ENCODE measurements around the gene FAM107B. TPM values are rescaled to one million over a fixed set of nuclear protein-coding genes. Genes with fewer than 3 reads are reported as not detected.

The FAM107B gene
- total and polyA plus RNA-seq, 4 donors: 24.9 to 58.1 (median 30.9) TPM

DNA sequence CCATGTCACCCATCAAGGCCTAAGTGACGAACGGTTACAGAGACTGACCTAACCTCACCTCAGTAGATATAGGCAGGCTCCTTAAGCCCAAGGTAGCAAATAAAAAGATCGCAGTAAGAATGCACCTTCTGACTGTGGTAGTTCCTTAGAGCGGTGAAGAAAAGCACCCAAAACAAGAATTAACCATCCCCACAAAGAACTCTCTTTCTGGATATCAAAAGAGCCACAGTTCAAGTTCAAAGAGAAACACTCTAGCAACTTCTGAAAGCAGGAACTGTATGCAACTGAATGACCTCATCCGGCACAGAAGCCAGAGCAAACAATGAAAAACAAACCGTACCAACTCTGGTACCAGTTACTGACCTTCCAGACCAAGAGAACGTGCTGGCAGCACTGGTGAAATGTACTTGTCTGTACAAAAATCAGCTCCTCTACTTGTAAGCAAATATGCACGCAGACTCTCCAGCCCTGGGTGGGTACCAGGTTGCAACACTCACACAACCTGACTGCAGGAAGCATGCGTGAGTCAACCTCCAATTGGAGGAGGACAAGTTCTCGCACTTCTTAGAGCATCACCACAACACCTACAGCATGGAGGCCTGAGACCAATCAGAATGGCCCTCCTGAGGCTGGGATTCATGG lies 202.7 kb downstream of the FAM107B start (continued):
- TF ChIP-seq RXRA (IDR thresholded peaks at IDR 0.05): peak; percentile 95 to 96
- peak; percentile 49 for TF ChIP-seq HNF4G (IDR thresholded peaks at IDR 0.05)
- peak; percentile 83 for TF ChIP-seq FOXA1 (IDR thresholded peaks at IDR 0.05)
- TF ChIP-seq, protein P1, sequence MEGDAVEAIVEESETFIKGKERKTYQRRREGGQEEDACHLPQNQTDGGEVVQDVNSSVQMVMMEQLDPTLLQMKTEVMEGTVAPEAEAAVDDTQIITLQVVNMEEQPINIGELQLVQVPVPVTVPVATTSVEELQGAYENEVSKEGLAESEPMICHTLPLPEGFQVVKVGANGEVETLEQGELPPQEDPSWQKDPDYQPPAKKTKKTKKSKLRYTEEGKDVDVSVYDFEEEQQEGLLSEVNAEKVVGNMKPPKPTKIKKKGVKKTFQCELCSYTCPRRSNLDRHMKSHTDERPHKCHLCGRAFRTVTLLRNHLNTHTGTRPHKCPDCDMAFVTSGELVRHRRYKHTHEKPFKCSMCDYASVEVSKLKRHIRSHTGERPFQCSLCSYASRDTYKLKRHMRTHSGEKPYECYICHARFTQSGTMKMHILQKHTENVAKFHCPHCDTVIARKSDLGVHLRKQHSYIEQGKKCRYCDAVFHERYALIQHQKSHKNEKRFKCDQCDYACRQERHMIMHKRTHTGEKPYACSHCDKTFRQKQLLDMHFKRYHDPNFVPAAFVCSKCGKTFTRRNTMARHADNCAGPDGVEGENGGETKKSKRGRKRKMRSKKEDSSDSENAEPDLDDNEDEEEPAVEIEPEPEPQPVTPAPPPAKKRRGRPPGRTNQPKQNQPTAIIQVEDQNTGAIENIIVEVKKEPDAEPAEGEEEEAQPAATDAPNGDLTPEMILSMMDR (IDR thresholded peaks at IDR 0.05; ENCODE audit: low read depth, low read length, missing input control): no peak
- TF ChIP-seq TAF1 (conservative IDR thresholded peaks at IDR 0.05): no peak

DNA sequence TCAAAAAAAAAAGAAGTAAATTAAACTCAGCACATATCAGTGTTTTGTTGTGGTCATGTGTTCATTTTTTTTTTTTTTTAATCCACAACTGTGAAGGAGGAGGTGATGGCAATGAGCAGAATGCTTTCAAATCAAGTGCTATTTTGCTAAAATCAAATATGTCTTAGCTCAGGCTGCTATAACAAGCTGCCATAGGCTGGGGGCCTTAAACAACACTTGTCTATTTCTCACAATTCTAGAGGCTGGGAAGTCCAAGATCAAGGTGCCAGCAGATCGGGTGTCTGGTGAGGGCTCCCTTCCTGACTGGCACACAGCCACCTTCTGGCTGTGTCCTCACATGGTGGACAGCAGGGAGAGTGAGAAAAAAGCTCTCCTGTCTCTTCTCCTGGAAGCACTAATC lies 203.9 kb downstream of the FAM107B start:
- TF ChIP-seq MAX (IDR thresholded peaks at IDR 0.05) (no peak), HNF4G (IDR thresholded peaks at IDR 0.05) (no peak), FOXA1 (IDR thresholded peaks at IDR 0.05) (no peak), TAF1 (conservative IDR thresholded peaks at IDR 0.05) (no peak), HNF4A (conservative IDR thresholded peaks at IDR 0.05) (no peak), RAD21 (IDR thresholded peaks at IDR 0.05) (no peak), GABPA (IDR thresholded peaks at IDR 0.05 in 1 of 2, conservative IDR thresholded peaks at IDR 0.05 in 1 of 2) (no peak)
- TF ChIP-seq, protein P2, sequence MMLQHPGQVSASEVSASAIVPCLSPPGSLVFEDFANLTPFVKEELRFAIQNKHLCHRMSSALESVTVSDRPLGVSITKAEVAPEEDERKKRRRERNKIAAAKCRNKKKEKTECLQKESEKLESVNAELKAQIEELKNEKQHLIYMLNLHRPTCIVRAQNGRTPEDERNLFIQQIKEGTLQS (IDR thresholded peaks at IDR 0.05): no peak
- WGBS: 19% methylated on average over 1 of the region's 1 CpG
- peak overlapping the region; percentile 15 to 43 (median 34) for H3K4me3 ChIP-seq (ENCODE audit: low read depth in 1 of 3, low read length in 3 of 3)

GRCh38 chr10:14569274-14570060 lies 205.2 kb downstream of the FAM107B start:
- peak overlapping the region; percentile 82 to 91 for H3K27ac ChIP-seq (ENCODE audit: low read depth in 1 of 2, low read length in 2 of 2)
- H3K9me3 ChIP-seq (ENCODE audit: control insufficient read depth in 4 of 4, low read length in 3 of 4): no peaks in the 10 kb centered on the region
- peaks cover 14 to 63% (median 36%) of the 10 kb centered on the region in 4 donors for H3K4me1 ChIP-seq (ENCODE audit: control insufficient read depth in 4 of 4, insufficient read depth in 4 of 4, low read length in 3 of 4)
- 44% methylated on average over 9 of the region's 9 CpGs for WGBS
- no peaks in the 10 kb centered on the region for H3K27me3 ChIP-seq (ENCODE audit: control insufficient read depth in 4 of 4, insufficient read depth in 4 of 4, low read length in 3 of 4)
- H3K4me3 ChIP-seq (ENCODE audit: low read depth in 1 of 3, low read length in 3 of 3): no peak overlapping the region
- H3K9ac ChIP-seq (ENCODE audit: low read depth in 1 of 2, low read length in 2 of 2): peak overlapping the region; percentile 12 to 45
- DNase-seq (ENCODE audit: low spot score): no peak
- TF ChIP-seq JUND (IDR thresholded peaks at IDR 0.05): no peak
- TF ChIP-seq YY1 (IDR thresholded peaks at IDR 0.05): peak; percentile 16
- TF ChIP-seq, protein P3, sequence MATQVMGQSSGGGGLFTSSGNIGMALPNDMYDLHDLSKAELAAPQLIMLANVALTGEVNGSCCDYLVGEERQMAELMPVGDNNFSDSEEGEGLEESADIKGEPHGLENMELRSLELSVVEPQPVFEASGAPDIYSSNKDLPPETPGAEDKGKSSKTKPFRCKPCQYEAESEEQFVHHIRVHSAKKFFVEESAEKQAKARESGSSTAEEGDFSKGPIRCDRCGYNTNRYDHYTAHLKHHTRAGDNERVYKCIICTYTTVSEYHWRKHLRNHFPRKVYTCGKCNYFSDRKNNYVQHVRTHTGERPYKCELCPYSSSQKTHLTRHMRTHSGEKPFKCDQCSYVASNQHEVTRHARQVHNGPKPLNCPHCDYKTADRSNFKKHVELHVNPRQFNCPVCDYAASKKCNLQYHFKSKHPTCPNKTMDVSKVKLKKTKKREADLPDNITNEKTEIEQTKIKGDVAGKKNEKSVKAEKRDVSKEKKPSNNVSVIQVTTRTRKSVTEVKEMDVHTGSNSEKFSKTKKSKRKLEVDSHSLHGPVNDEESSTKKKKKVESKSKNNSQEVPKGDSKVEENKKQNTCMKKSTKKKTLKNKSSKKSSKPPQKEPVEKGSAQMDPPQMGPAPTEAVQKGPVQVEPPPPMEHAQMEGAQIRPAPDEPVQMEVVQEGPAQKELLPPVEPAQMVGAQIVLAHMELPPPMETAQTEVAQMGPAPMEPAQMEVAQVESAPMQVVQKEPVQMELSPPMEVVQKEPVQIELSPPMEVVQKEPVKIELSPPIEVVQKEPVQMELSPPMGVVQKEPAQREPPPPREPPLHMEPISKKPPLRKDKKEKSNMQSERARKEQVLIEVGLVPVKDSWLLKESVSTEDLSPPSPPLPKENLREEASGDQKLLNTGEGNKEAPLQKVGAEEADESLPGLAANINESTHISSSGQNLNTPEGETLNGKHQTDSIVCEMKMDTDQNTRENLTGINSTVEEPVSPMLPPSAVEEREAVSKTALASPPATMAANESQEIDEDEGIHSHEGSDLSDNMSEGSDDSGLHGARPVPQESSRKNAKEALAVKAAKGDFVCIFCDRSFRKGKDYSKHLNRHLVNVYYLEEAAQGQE (IDR thresholded peaks at IDR 0.05): no peak
- no peak for TF ChIP-seq FOXA2 (IDR thresholded peaks at IDR 0.05)
- peak in 1 of 2 donors; percentile 36 for TF ChIP-seq HNF4A (conservative IDR thresholded peaks at IDR 0.05)
- H3K36me3 ChIP-seq (ENCODE audit: control insufficient read depth in 4 of 4, insufficient read depth in 3 of 4, low read depth in 1 of 4, low read length in 3 of 4): no peaks in the 10 kb centered on the region

More for the DNA sequence above, 203.9 kb downstream of the FAM107B start:
- Histone ChIP-seq H3K27ac (ENCODE audit: low read depth in 1 of 2, low read length in 2 of 2) (peak overlapping the region; percentile 82 to 91), H3K9me3 (ENCODE audit: control insufficient read depth in 4 of 4, low read length in 3 of 4) (no peaks in the 10 kb centered on the region), H3K27me3 (ENCODE audit: control insufficient read depth in 4 of 4, insufficient read depth in 4 of 4, low read length in 3 of 4) (no peaks in the 10 kb centered on the region), H3K36me3 (ENCODE audit: control insufficient read depth in 4 of 4, insufficient read depth in 3 of 4, low read depth in 1 of 4, low read length in 3 of 4) (no peaks in the 10 kb centered on the region), H3K9ac (ENCODE audit: low read depth in 1 of 2, low read length in 2 of 2) (peak overlapping the region; percentile 76 to 82), H3K4me1 (ENCODE audit: control insufficient read depth in 4 of 4, insufficient read depth in 4 of 4, low read length in 3 of 4) (peaks cover 10 to 65% (median 29%) of the 10 kb centered on the region in 4 donors)
- DNase-seq (ENCODE audit: low spot score): no peak
